Measurements from ENCODE around the gene MYO7A. TPM values are rescaled to one million over a fixed set of nuclear protein-coding genes. Genes with fewer than 3 reads are reported as not detected.

Gene MYO7A
- total RNA-seq, 1 experiment from 2014 or later, result 0.26 TPM

DNA sequence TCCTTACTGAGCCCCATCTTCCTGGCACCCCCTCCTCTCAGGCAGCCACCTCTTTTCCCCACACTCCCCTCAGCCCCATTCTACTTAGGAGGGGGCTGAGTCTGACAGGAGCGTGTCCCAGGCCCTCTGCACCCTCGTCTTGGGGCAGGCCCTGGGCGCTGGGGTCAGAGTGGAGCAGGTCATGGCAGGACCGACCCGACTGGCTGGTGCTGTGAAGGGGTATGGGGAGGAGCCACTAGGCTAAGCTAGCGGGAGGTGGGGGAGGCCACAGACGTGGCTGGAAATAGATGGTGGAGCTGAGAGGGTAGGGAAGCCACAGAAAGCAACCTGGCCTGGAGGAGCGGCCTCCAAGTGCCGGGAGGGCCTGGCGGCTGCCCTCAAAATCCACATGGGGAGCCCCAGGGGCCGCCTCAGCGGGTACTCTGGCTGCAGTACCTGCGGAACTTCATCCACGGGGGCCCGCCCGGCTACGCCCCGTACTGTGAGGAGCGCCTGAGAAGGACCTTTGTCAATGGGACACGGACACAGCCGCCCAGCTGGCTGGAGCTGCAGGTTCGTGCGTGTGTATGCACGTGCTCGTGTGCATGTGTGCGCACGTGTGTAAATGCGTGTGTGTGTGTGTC, 61.7 kb downstream of the MYO7A start:
- no peak for DNase-seq (ENCODE audit: unreplicated experiment)
- Mint-ChIP-seq H3K27ac (ENCODE audit: low read depth, unreplicated experiment) (no peak overlapping the region), H3K9me3 (ENCODE audit: unreplicated experiment) (no peaks in the 10 kb centered on the region), H3K4me3 (ENCODE audit: unreplicated experiment) (no peak overlapping the region), H3K36me3 (ENCODE audit: insufficient read depth, unreplicated experiment) (no peaks in the 10 kb centered on the region), H3K27me3 (ENCODE audit: insufficient read depth, unreplicated experiment) (no peaks in the 10 kb centered on the region), H3K4me1 (ENCODE audit: insufficient read depth, unreplicated experiment) (no peaks in the 10 kb centered on the region)
- intact Hi-C loops (cut with micrococcal nuclease), result loop anchor here (5.0 to 10.0 kb wide), 2 partner anchors 175 to 457 kb away; no protein-coding TSS in a partner anchor
- CTCF ChIA-PET, result interaction anchor here (0.7 to 6.3 kb wide), 15 partner anchors 9 to 429 kb away, joined by 3 to 60 read pairs (median 4); partner anchors contain the start of gene MYO7A
- no peak for TF ChIP-seq CTCF (IDR thresholded peaks at IDR 0.05; ENCODE audit: unreplicated experiment)
- POLR2A ChIA-PET, result no interaction called here
- no TSS peak for BruUV-seq (replicated peaks)

DNA sequence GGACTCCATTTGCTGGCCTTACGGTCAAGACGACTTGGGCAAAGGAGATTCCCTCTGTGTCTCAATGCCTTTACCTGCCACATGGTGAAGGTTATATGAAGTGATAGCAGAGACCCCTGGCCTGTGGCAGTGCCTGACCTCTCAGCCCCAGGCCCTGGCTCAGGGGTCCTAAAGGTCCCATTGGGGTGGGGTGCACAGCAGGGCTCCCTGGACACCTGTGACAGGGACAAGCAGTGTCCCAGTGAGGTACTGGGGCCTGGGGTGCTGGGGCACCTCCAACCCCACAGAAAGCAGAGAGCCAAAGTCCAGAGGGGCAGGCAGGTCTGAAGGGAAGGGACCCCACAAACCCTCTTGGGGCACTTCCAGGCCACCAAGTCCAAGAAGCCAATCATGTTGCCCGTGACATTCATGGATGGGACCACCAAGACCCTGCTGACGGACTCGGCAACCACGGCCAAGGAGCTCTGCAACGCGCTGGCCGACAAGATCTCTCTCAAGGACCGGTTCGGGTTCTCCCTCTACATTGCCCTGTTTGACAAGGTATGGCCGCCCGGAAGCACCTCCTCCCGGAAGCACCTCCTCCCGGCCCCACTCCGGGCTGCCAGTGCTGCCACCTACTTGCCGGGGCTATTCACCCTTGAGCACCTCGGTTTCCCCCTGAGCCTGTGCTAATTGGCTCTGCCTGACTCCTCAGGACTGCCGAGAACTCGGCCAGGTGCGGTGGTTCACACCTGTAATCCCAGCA, 62.5 kb downstream of the MYO7A start:
- CTCF ChIA-PET, result interaction anchor here (0.6 to 6.3 kb wide), 16 partner anchors 8 to 1791 kb away, joined by 3 to 60 read pairs (median 3); no protein-coding TSS in a partner anchor
- H3K27me3 Mint-ChIP-seq (ENCODE audit: insufficient read depth, unreplicated experiment), result no peaks in the 10 kb centered on the region
- POLR2A ChIA-PET, result no interaction called here
- no peak for TF ChIP-seq CTCF (IDR thresholded peaks at IDR 0.05; ENCODE audit: unreplicated experiment)
- no peak overlapping the region for H3K27ac Mint-ChIP-seq (ENCODE audit: low read depth, unreplicated experiment)
- H3K36me3 Mint-ChIP-seq (ENCODE audit: insufficient read depth, unreplicated experiment), result no peaks in the 10 kb centered on the region
- intact Hi-C loops (cut with micrococcal nuclease), result loop anchor here (10.0 kb wide), 1 partner anchor 174 kb away; no protein-coding TSS in a partner anchor
- no TSS peak for BruUV-seq (replicated peaks)
- H3K9me3 Mint-ChIP-seq (ENCODE audit: unreplicated experiment), result no peaks in the 10 kb centered on the region
- no peak for DNase-seq (ENCODE audit: unreplicated experiment)
- no peak overlapping the region for H3K4me3 Mint-ChIP-seq (ENCODE audit: unreplicated experiment)
- no peaks in the 10 kb centered on the region for H3K4me1 Mint-ChIP-seq (ENCODE audit: insufficient read depth, unreplicated experiment)

DNA sequence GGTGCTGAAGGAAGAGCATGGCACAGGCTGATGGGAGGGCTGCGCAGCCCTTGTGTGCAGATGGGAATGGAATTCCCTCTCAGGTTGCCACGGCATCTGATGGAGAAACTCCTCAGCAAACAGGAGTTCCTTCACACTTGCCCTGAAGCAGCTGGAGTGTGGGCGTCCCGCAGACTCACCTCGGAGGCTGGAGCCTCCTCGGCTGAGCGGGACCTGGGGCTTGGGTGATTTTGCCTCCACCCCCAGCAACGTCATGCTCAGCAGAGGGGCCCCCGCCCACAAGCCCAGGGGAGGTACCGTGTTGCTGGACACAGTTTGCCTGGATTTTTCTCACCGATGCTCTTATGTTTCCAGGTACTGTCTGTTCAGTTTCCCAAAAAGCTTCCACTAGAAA, 63.4 kb downstream of the MYO7A start:
- POLR2A ChIA-PET, result no interaction called here
- no peaks in the 10 kb centered on the region for H3K9me3 Mint-ChIP-seq (ENCODE audit: unreplicated experiment)
- H3K27me3 Mint-ChIP-seq (ENCODE audit: insufficient read depth, unreplicated experiment), result no peaks in the 10 kb centered on the region
- intact Hi-C loops (cut with micrococcal nuclease), result loop anchor here (10.0 kb wide), 1 partner anchor 173 kb away; no protein-coding TSS in a partner anchor
- H3K36me3 Mint-ChIP-seq (ENCODE audit: insufficient read depth, unreplicated experiment), result no peaks in the 10 kb centered on the region
- H3K27ac Mint-ChIP-seq (ENCODE audit: low read depth, unreplicated experiment), result no peak overlapping the region
- no peaks in the 10 kb centered on the region for H3K4me1 Mint-ChIP-seq (ENCODE audit: insufficient read depth, unreplicated experiment)
- CTCF ChIA-PET, result interaction anchor here (0.6 to 6.3 kb wide), 5 partner anchors 9 to 379 kb away, joined by 3 to 60 read pairs (median 4); no protein-coding TSS in a partner anchor
- no peak for TF ChIP-seq CTCF (IDR thresholded peaks at IDR 0.05; ENCODE audit: unreplicated experiment)
- no TSS peak for BruUV-seq (replicated peaks)
- H3K4me3 Mint-ChIP-seq (ENCODE audit: unreplicated experiment), result no peak overlapping the region
- no peak for DNase-seq (ENCODE audit: unreplicated experiment)

- Mint-ChIP-seq H3K9me3 (ENCODE audit: unreplicated experiment) (no peaks in the 10 kb centered on the region), H3K4me3 (ENCODE audit: unreplicated experiment) (no peak overlapping the region), H3K36me3 (ENCODE audit: insufficient read depth, unreplicated experiment) (no peaks in the 10 kb centered on the region), H3K4me1 (ENCODE audit: insufficient read depth, unreplicated experiment) (no peaks in the 10 kb centered on the region), H3K27me3 (ENCODE audit: insufficient read depth, unreplicated experiment) (no peaks in the 10 kb centered on the region), H3K27ac (ENCODE audit: low read depth, unreplicated experiment) (no peak overlapping the region)
- BruUV-seq (replicated peaks), result no TSS peak
- intact Hi-C loops (cut with micrococcal nuclease), result loop anchor here (2.0 to 10.0 kb wide), 2 partner anchors 173 to 281 kb away; no protein-coding TSS in a partner anchor
- ChIA-PET POLR2A (interaction anchor here (0.5 kb wide), 1 partner anchor 51 kb away, joined by 3 read pairs; no protein-coding TSS in a partner anchor), CTCF (interaction anchor here (0.5 to 6.3 kb wide), 19 partner anchors 18 to 427 kb away, joined by 3 to 60 read pairs (median 4); partner anchors contain the start of gene MYO7A)
- TF ChIP-seq CTCF (IDR thresholded peaks at IDR 0.05; ENCODE audit: unreplicated experiment), result peak; percentile 80
- DNase-seq (ENCODE audit: unreplicated experiment), result peak; percentile 93
These were observed 63.9 kb downstream of the MYO7A start for GRCh38 chr11:77191823-77192495.

Data from MCF 10A (cell line).